H1 (cell line): ENCODE data around the gene XRN2. TPM values are rescaled to one million over a fixed set of nuclear protein-coding genes. Genes with fewer than 3 reads are reported as not detected.

Experiments
- CTCF ChIA-PET: fragments of 300-600 bp; sonication (Branson Sonifier 250); formaldehyde crosslinking; loops from one replicate; lab custom pipeline; 2021; ENCODE audit not compliant: partially characterized antibody; lab: Charles Lee
- POLR2A ChIA-PET: fragments of 300-600 bp; sonication (Branson Sonifier 250); formaldehyde crosslinking; loops from one replicate; lab custom pipeline; 2021; ENCODE audit warnings: inconsistent platforms; ENCODE audit not compliant: partially characterized antibody; lab: Charles Lee
- DNase-seq, 2 experiments: peaks; one replicate each; pipeline versions ENCODE4 v3.0.0 to v3.0.0-alpha.2; 2010 to 2022; ENCODE audit warnings: low spot score in 2 of 2, low read depth in 1 of 2, mixed read lengths in 1 of 2
- FAIRE-seq: peaks from 2 replicates; lab custom pipeline; 2011; peaks lifted over from hg19 to GRCh38; lab: Jason Lieb, UNC
- H2AFZ ChIP-seq: 2 replicates; pipeline ENCODE4 v1.8.1; 2012; ENCODE audit warnings: low read length, inconsistent platforms
- H2AK5ac ChIP-seq: 2 replicates; pipeline ENCODE4 v1.6.1; 2013; ENCODE audit warnings: low read depth, low read length
- H2BK120ac ChIP-seq: replicated peaks from 2 replicates; pipeline ENCODE3; 2013; ENCODE audit warnings: low read depth, low read length, inconsistent platforms
- H2BK12ac ChIP-seq: 2 replicates; pipeline ENCODE4 v1.6.1; 2013; ENCODE audit warnings: low read depth, low read length
- H2BK15ac ChIP-seq: 2 replicates; pipeline ENCODE4 v1.6.1; 2013; ENCODE audit warnings: low read length
- H2BK20ac ChIP-seq: 2 replicates; pipeline ENCODE4 v1.6.1; 2013; ENCODE audit warnings: low read length
- H2BK5ac ChIP-seq: 2 replicates; pipeline ENCODE4 v1.6.1; 2013; ENCODE audit warnings: low read depth, low read length
- H3K14ac ChIP-seq: 2 replicates; pipeline ENCODE4 v1.6.1; 2013; ENCODE audit warnings: inconsistent platforms; ENCODE audit not compliant: insufficient read length
- H3K18ac ChIP-seq: 2 replicates; pipeline ENCODE4 v1.6.1; 2013; ENCODE audit warnings: low read length; ENCODE audit errors: extremely low read depth
- H3K23ac ChIP-seq: 2 replicates; pipeline ENCODE4 v1.6.1; 2013; ENCODE audit warnings: inconsistent platforms; ENCODE audit not compliant: insufficient read length
- H3K23me2 ChIP-seq: 2 replicates; pipeline ENCODE4 v1.6.1; 2013; ENCODE audit warnings: low read depth, low read length
- H3K27ac ChIP-seq: 2 replicates; pipeline ENCODE4 v1.6.1; 2011; ENCODE audit warnings: low read depth, low read length, inconsistent platforms
- H3K27me3 ChIP-seq, 4 experiments: replicated peaks in 1 of 4; 1 replicate in 1 of 4; 2 replicates in 3 of 4; pipeline versions ENCODE4 v1.6.1 to v1.8.1; 2011 to 2013; ENCODE audit warnings: low read length in 3 of 4, mild to moderate bottlenecking in 3 of 4, inconsistent platforms in 2 of 4, mixed read lengths in 2 of 4, moderate library complexity in 1 of 4; ENCODE audit not compliant: control insufficient read depth in 3 of 4, insufficient read depth in 3 of 4; ENCODE audit errors: extremely low read depth in 1 of 4
- H3K36me3 ChIP-seq, 4 experiments: 2 replicates each; pipeline versions ENCODE4 v1.6.1 to v1.8.1; 2011 to 2013; ENCODE audit warnings: mild to moderate bottlenecking in 4 of 4, low read length in 3 of 4, moderate library complexity in 2 of 4, control low read depth in 1 of 4, inconsistent platforms in 1 of 4; ENCODE audit not compliant: insufficient read depth in 4 of 4, control insufficient read depth in 2 of 4
- H3K4ac ChIP-seq: replicated peaks from 2 replicates; pipeline ENCODE3; 2013; ENCODE audit warnings: low read length, low read depth, mixed read lengths, inconsistent platforms; ENCODE audit not compliant: insufficient read length
- H3K4me1 ChIP-seq, 4 experiments: replicated peaks in 1 of 4; 1 replicate in 1 of 4; 2 replicates in 3 of 4; pipeline versions ENCODE4 v1.6.1 to v1.8.1; 2011 to 2013; ENCODE audit warnings: low read length in 3 of 4, inconsistent platforms in 2 of 4, mixed read lengths in 1 of 4; ENCODE audit not compliant: insufficient read depth in 4 of 4, control insufficient read depth in 3 of 4
- H3K4me2 ChIP-seq, 2 experiments: 2 replicates each; pipeline versions ENCODE4 v1.6.1 to v1.8.1; 2011 to 2013; ENCODE audit warnings: low read depth in 2 of 2, low read length in 2 of 2, control low read depth in 1 of 2, inconsistent platforms in 1 of 2, mild to moderate bottlenecking in 1 of 2; ENCODE audit not compliant: insufficient read depth in 1 of 2
- H3K4me3 ChIP-seq, 4 experiments: fragments of 200-600, 300-600 bp in 1 of 4; sonication (generic), shearing (Covaris generic), sonication (Bioruptor Twin) in 1 of 4; 2 replicates each; pipeline versions ENCODE4 v1.5.1 to v1.8.1; 2011 to 2016; ENCODE audit warnings: low read length in 4 of 4, low read depth in 3 of 4, control low read depth in 2 of 4, inconsistent platforms in 2 of 4, mild to moderate bottlenecking in 2 of 4, mixed read lengths in 1 of 4, moderate library complexity in 1 of 4; ENCODE audit not compliant: insufficient read depth in 2 of 4; ENCODE audit errors: extremely low read depth in 1 of 4
- H3K56ac ChIP-seq: replicated peaks from 2 replicates; pipeline ENCODE3; 2013; ENCODE audit warnings: low read depth, mild to moderate bottlenecking, mixed read lengths, low read length, inconsistent platforms; ENCODE audit not compliant: insufficient read length
- H3K79me1 ChIP-seq: 2 replicates; pipeline ENCODE4 v1.6.1; 2013; ENCODE audit warnings: low read depth, low read length, control low read depth
- H3K79me2 ChIP-seq, 2 experiments: 2 replicates each; pipeline versions ENCODE4 v1.6.1 to v1.8.1; 2012 to 2013; ENCODE audit warnings: low read length in 2 of 2, mild to moderate bottlenecking in 2 of 2, inconsistent platforms in 1 of 2; ENCODE audit not compliant: insufficient read depth in 2 of 2, control insufficient read depth in 1 of 2
- H3K9ac ChIP-seq, 4 experiments: replicated peaks in 1 of 4; 1 replicate in 1 of 4; 2 replicates in 3 of 4; pipeline versions ENCODE4 v1.6.1 to v1.8.1; 2011 to 2013; ENCODE audit warnings: low read depth in 3 of 4, low read length in 3 of 4, control low read depth in 2 of 4, mild to moderate bottlenecking in 2 of 4, moderate library complexity in 2 of 4, inconsistent platforms in 1 of 4; ENCODE audit errors: extremely low read depth in 1 of 4
- H3K9me3 ChIP-seq, 2 experiments: 2 replicates each; pipeline versions ENCODE4 v1.6.1 to v1.8.1; 2012 to 2013; ENCODE audit warnings: mild to moderate bottlenecking in 2 of 2, moderate library complexity in 2 of 2, control low read depth in 1 of 2, inconsistent platforms in 1 of 2, low read depth in 1 of 2, low read length in 1 of 2, mixed read lengths in 1 of 2; ENCODE audit not compliant: insufficient read depth in 2 of 2
- H4K20me1 ChIP-seq, 2 experiments: replicated peaks in 1 of 2; 2 replicates each; pipeline versions ENCODE3 to v1.8.1; 2011 to 2013; ENCODE audit warnings: inconsistent platforms in 2 of 2, low read length in 2 of 2, mild to moderate bottlenecking in 1 of 2; ENCODE audit not compliant: insufficient read depth in 2 of 2, control insufficient read depth in 1 of 2
- H4K5ac ChIP-seq: 2 replicates; pipeline ENCODE4 v1.6.1; 2013; ENCODE audit warnings: low read length, low read depth, mixed read lengths, inconsistent platforms; ENCODE audit not compliant: insufficient read length
- H4K8ac ChIP-seq: 2 replicates; pipeline ENCODE4 v1.8.0; 2013; ENCODE audit warnings: mild to moderate bottlenecking, moderate library complexity, low read length, inconsistent platforms; ENCODE audit not compliant: insufficient read depth; ENCODE audit errors: extremely low read depth
- H4K91ac ChIP-seq: replicated peaks from 2 replicates; pipeline ENCODE3; 2013; ENCODE audit warnings: low read length, mixed read lengths, inconsistent platforms; ENCODE audit not compliant: insufficient read length
- ASH2L ChIP-seq: fragments of 200-600, 300-600 bp; sonication (generic); IDR thresholded peaks from one replicate; pipeline ENCODE4 v1.7.1; 2017; ENCODE audit warnings: low read length
- CHD1 ChIP-seq: IDR thresholded peaks from 2 replicates; pipeline ENCODE4 v1.6.1; 2012; ENCODE audit warnings: low read depth, low read length, improper control_type of control experiment
- CHD2 ChIP-seq: IDR thresholded peaks from 2 replicates; pipeline ENCODE4 v1.6.1; 2012; ENCODE audit warnings: low read length, improper control_type of control experiment
- EP300 ChIP-seq, 2 experiments: IDR thresholded peaks; 1 replicate in 1 of 2; 2 replicates in 1 of 2; pipeline ENCODE4 v1.6.1; 2011 to 2012; ENCODE audit warnings: low read depth in 2 of 2, low read length in 2 of 2, mild to moderate bottlenecking in 2 of 2, borderline replicate concordance in 1 of 2, inconsistent platforms in 1 of 2, moderate library complexity in 1 of 2
- HDAC2 ChIP-seq, 2 experiments: fragments of 300-600 bp in 1 of 2; sonication (generic) in 1 of 2; IDR thresholded peaks; 2 replicates each; pipeline ENCODE4 v1.6.1; 2011 to 2012; ENCODE audit warnings: low read depth in 2 of 2, low read length in 2 of 2, mild to moderate bottlenecking in 2 of 2, moderate library complexity in 2 of 2, borderline replicate concordance in 1 of 2, inconsistent platforms in 1 of 2
- RFX5 ChIP-seq: IDR thresholded peaks from 2 replicates; pipeline ENCODE4 v1.6.1; 2011; ENCODE audit warnings: low read depth, low read length, improper control_type of control experiment, borderline replicate concordance
- RNF2 ChIP-seq: fragments of 200-900, 300-1000 bp; sonication (generic); IDR thresholded peaks from 2 replicates; pipeline ENCODE4 v1.7.1; 2016; ENCODE audit warnings: borderline replicate concordance, low read depth, mild to moderate bottlenecking, antibody characterized with exemption, low read length; ENCODE audit not compliant: poor library complexity, severe bottlenecking; ENCODE audit errors: missing control alignments
- SP1 ChIP-seq: IDR thresholded peaks from 2 replicates; pipeline ENCODE4 v1.6.1; 2011; ENCODE audit warnings: low read depth, low read length
- SP4 ChIP-seq: IDR thresholded peaks from 2 replicates; pipeline ENCODE4 v1.6.1; 2012; ENCODE audit warnings: low read length, inconsistent platforms
- TBP ChIP-seq: IDR thresholded peaks from 2 replicates; pipeline ENCODE4 v1.6.1; 2011; ENCODE audit warnings: low read depth, low read length, improper control_type of control experiment
- WGBS, 2 experiments: shearing (Covaris generic) in 1 of 2; methylation state at CpG; one replicate each; pipeline versions ENCODE4 v1.1.6 to v1.1.7; 2013 to 2015; ENCODE audit warnings: low lambda C conversion rate in 2 of 2, mixed read lengths in 2 of 2, inconsistent platforms in 1 of 2, low coverage in 1 of 2, missing lambda C conversion rate in 1 of 2; ENCODE audit not compliant: insufficient replicate concordance in 2 of 2, insufficient coverage in 1 of 2, insufficient read length in 1 of 2; ENCODE audit errors: extremely low coverage in 1 of 2, missing lambda C conversion rate in 1 of 2; 5-methylcytosine and 5-hydroxymethylcytosine counted together
- polyA plus RNA-seq, 7 experiments: library from polyadenylated mRNA; depleted of rRNA in 3 of 7; stranded (reverse) in 5 of 7; unstranded in 2 of 7; fragments of >200 nt in 5 of 7; fragments of 200-250 nt in 2 of 7; gene quantifications; 1 replicate in 5 of 7; 2 replicates in 1 of 7; 4 replicates in 1 of 7; pipeline versions ENCODE4 v1.2.1 to v1.2.3, GENCODE V29; 2011 to 2013; ENCODE audit warnings: missing spikeins in 2 of 7, mixed read lengths in 2 of 7
- total RNA-seq: library from RNA; stranded (reverse); fragmentation: NEBNext Ultra II Directional; extraction: Animal tissue kit (Norgen Biotek cat#: 25700); gene quantifications from 2 replicates; pipeline ENCODE4 v1.2.1, GENCODE V29; 2021
- TF ChIP-seq, protein P1 (sequence below): IDR thresholded peaks from 2 replicates; pipeline ENCODE4 v1.6.1; 2012; ENCODE audit warnings: inconsistent platforms

The XRN2 gene
- total and polyA plus RNA-seq, 2 of the 8 experiments (the other 6 are each of a cell fraction or from before 2014, with no cell fraction given), result 60.3 to 139 TPM

DNA sequence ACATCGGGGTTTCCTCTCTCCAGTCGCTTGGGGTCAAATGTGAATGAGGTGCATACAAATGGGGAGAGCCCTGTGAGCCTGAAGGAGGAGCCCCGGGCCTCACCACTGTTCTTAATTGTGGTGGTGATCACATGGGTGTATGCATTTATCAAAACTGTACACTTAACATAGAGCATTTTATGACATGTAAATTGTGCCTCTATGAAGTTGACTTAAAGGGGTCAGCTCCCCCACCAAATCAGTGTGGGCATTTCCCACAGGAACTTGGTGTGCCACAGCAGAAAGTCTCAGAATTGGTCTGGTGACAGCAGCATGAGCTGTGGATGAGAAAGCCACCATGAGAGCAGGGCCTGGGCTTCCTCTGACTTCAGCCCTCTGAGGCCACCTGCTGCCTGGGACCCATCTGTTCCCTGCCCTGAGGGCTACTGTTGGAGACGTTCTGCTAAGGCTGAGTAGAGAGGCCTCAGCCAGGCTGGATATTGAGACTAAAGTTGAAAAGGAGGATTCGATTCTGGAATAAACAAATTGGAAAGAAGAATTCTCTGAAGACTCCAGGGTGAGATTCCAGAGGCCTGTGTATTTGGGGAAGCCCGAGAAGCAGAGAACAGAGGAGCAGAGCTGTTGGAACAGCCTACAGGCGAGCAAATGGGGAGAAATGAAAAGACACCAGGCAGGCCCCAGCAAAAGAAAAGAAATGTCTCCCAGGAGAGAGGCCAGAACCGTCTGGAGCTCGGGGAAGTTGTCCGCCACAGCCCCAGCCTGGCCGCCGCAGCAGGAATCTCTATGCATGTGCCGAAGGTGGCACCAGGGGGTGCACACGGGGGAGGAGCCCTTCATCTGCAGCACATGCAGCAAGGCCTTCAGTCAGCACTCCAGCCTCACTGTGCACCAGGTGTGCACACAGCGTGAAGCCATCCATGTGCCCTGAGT, 37.6 kb upstream of the XRN2 start:
- Histone ChIP-seq H3K9ac (no peak overlapping the region), H2BK12ac (no peak overlapping the region), H4K8ac (no peak overlapping the region), H2BK15ac (no peak overlapping the region), H3K23me2 (no peaks in the 10 kb centered on the region), H4K91ac (no peak overlapping the region), H3K9me3 (peaks cover 8 to 11% of the 10 kb centered on the region in 2 experiments; a peak in 2 of 4 replicates), H2AK5ac (no peak overlapping the region), H3K14ac (no peak overlapping the region), H3K36me3 (no peaks in the 10 kb centered on the region), H2BK120ac (no peak overlapping the region), H3K4ac (no peak overlapping the region), H2BK5ac (no peak overlapping the region), H3K4me1 (no peaks in the 10 kb centered on the region; a peak in 1 of 7 replicates), H2AFZ (no peak overlapping the region), H3K18ac (no peak overlapping the region), H3K27ac (no peak overlapping the region), H3K23ac (no peak overlapping the region), H3K4me3 (no peak overlapping the region), H3K56ac (no peak overlapping the region), H4K5ac (no peak overlapping the region), H3K4me2 (no peak overlapping the region), H4K20me1 (no peaks in the 10 kb centered on the region), H3K79me1 (no peaks in the 10 kb centered on the region), H2BK20ac (no peak overlapping the region), H3K27me3 (no peaks in the 10 kb centered on the region), H3K79me2 (no peaks in the 10 kb centered on the region)
- ChIA-PET CTCF (interaction anchor here (0.9 to 1.4 kb wide), 2 partner anchors 8 to 350 kb away, joined by 3 read pairs; no protein-coding TSS in a partner anchor), POLR2A (interaction anchor here (1.4 kb wide), 1 partner anchor 37 kb away, joined by 4 read pairs; the partner anchor contains the start of gene XRN2)
- 84% methylated on average over 15 of the region's 15 CpGs; no CpG with 5 or more reads in 1 of the 2 experiments for WGBS, 2 experiments
- DNase-seq, result no peak
- no peak for FAIRE-seq
- TF ChIP-seq CHD1 (no peak), RNF2 (no peak), CHD2 (no peak), HDAC2 (IDR thresholded peaks at IDR 0.05; ENCODE audit: borderline replicate concordance in 1 of 2, low read depth in 2 of 2, low read length in 2 of 2) (no peak), EP300 (IDR thresholded peaks at IDR 0.05; ENCODE audit: borderline replicate concordance in 1 of 2, low read depth in 2 of 2, low read length in 2 of 2) (no peak), RFX5 (no peak), ASH2L (no peak), SP1 (no peak), SP4 (no peak), TBP (no peak)
- TF ChIP-seq, protein P1, sequence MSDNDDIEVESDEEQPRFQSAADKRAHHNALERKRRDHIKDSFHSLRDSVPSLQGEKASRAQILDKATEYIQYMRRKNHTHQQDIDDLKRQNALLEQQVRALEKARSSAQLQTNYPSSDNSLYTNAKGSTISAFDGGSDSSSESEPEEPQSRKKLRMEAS, result no peak
